Endometrium (tissue), 2 donors: ENCODE results near the gene SIL1.

ENCODE experiments used
- FAIRE-seq: peaks from 2 replicates; lab custom pipeline; 2012; peaks lifted over from hg19 to GRCh38; lab: Jason Lieb, UNC
- donor health status: control.
- donor health status: control.

The SIL1 gene

DNA sequence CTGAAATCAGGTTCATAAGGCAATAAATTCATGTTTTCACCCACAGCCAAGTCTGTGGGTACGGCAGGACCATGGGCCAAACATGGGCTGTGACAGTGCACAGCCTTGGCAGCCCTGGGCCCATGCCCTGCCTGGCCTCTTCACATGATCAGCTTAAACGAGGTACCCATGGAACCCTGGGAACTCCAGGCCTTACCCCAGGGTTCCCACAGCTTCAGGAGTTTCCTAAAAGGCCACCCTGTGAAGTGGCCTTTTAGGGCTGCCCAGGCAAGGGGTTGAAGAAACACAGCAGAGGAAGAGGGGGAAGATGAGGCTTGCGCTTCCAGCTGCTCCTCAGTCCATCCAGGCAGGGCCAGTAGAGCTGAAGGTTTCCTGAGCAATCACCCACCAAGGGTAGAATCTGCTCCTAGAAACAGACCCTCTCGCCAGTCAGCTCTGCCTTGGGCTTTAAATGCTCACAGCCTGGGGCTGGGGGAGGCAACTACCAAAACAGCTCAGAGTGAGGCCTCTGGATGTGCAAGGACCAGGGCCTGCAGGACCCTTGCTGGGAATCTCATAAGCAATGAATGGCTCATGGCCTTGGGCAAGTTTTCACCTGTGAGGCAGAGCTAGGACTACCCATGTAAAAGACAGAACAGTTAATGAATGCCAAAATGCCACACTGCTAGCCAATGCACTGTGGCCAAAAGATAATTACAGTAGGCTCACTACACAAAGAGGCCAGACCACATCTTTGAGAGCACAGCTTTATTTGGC is 243.7 kb downstream of the SIL1 start:
- FAIRE-seq, result no peak

DNA sequence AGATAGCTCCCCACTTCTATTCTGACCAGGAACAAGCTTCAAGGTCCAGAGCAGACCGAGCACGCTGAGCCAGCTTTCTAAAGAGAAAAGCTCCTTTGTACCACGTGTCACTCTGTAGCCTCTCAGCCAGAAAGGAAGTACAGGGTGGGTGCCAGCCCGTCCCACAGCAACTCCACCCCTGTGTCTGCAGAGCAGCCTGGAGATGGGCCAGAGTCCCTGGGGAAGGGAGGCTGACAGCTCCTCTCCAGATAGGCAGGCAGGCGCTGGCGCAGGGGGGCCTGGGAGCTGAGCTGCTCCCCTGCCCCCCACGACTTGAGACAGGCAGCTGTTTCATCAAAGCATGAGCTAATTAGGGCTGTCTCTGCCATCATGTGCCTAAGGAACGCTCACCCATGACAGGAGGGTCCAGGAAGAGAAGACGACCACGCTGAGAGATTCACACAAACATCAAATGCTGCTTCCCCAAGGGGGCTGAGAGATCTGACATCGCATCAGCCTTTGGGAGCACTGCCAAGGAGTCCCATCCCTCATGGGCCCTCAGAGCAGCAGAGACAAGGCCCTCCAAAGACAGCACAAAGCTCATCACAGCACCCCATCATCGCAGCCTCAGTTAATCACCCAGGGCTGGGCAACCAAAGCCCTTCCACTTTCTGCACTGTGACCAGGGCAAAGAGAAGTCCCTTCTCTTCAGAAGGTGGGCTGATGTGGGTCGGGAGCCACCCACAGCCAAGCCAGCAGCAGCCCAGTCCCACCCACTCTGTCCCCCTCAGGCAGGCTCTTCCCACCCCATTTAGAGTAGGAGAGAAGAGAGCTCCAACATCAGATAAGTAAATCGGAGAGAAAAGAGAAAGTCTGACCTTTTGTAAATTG is 244.5 kb downstream of the SIL1 start:
- no peak for FAIRE-seq

DNA sequence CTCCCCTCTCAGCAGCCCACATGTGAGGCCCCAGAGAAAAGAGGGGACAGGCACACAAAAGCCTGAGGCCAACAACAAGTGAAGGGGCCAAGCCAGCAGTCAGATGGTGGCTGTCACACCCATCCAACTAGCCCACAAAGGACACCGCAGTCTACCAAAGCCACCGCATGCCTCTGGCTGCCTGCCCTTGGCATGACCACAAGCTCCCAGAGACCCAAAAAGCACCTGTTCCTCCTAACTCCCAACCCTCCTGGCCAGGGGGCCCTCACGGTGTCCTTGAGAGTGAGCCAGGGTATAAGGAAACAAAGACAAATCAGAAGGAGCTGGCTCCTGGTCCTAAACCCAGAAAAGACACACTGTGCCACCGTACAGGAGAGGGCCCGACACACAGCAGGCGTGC is 245.2 kb downstream of the SIL1 start:
- no peak for FAIRE-seq

DNA sequence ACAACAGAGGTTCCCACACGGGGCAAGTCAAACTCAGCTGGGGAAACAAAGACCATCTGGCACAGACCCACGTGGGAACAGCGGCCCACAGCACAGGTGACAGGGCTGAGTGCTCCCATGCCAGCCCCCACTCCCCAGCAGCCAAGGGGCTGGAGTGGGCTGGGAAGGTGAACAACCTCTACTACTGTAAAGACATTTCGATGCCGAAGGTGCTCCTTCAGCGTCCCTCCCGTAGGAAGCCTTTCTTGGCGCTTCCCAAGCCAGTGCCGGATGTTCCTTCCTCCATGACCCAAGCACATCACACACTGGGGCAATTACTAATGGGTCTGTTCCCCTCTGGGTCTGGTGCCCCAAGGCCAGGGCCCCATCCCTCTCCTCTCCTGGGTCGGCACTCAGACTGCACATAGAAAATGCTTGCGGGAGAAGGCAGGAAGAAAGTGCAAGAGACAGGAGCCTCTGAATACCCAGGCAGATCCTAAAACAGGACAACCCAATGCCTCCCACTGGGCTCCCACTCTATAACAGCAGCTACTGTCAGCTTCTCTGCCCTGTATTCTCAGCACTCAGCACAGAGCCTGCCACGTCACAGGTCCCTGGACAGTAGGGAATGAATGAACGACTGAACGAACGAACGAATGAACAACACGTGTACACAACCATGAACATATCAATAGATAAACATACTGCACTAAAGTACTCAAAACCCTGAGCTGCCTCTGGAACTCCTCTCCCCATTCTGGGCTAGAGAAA is 246.0 kb downstream of the SIL1 start:
- no peak for FAIRE-seq

DNA sequence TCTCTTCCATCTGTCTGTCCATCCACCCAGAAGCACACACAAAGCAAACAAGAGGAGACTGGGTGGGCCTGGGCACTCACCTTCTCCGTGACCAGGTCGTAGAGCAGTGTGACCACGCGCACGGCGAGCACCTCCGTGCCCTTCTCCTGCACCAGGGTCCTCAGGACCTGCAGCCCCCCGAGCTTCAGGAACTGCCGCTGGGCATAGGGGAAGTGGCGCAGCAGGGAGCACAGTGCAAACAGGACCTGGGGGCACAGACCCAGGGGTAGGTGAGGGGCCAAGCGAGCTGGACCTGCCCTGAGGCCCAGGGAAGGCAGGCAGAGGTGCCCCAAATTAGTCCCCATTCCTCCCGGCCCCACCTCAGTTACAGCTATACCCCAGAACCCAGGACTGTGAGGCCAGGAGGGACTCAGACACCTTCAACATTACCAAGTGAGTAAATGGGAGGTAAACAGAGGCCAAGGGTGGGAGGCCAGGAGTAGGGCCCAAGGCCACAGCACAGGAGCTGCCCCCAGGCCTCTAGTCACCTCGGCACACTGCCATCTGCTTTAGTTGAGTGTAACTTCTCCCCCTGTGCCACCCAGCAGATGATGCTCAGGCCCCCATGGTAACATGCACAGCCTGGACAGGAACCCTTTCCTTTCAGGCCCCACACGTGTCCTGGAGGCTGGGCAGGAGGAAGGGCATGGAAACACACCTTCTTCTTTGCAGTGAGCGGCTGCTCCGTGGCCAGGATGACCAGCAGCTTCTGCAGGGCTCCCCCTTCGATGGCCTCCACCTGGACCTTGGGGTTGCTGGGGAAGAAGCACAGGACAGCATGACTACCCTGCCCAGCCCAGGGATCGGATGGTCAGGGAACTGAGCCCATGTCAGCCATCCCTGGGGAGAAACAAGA is 246.8 kb downstream of the SIL1 start:
- FAIRE-seq, result no peak

DNA sequence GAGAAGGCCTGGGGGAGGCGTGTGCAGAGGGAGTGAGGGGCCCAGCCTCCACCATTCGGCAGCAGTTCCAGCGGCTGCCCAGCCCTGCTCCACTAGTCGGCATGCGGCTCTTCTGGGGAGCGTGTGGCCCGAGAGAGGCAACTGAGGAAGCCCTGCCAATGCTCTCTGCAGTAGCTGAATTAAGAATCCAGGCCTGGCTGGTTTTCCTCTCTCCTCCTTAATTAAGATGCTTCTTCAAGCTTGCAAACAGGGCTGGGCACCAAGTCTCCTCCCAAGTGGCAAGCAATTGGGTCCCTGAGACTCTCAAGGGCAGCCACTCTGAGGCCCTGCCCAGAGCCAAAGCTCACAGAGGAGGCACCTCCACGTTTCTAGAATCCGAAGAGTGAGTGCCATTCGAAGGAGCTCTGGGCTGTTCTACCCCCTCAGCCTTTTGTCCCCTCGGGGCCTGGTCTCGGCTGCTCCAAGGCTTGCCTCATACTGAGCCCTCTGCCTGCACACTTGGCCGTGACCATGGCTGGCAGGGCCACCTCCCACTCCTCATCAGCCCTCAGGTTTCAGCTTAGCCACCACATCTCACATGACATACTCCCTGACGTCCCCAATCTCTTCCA is 247.6 kb downstream of the SIL1 start:
- no peak for FAIRE-seq

DNA sequence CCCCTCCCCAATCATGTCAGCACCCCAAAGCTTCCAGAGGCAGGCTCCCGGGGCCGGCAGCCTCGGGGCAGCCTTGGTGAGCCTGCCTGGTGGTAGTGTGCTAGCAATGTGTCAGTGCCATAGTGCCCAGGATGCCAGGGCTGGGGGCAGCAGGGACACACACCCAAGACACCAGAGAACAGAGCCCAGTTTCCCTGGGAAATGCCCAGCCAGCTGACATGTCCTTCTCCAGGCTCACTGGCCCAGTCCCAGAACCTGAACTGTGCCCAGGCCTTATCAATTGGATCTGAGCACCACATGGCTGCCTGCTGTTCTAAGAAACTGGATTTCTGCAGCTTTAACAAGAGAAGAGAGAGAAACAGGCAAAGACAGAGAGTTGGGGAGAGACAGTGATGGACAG is 248.2 kb downstream of the SIL1 start:
- no peak for FAIRE-seq

DNA sequence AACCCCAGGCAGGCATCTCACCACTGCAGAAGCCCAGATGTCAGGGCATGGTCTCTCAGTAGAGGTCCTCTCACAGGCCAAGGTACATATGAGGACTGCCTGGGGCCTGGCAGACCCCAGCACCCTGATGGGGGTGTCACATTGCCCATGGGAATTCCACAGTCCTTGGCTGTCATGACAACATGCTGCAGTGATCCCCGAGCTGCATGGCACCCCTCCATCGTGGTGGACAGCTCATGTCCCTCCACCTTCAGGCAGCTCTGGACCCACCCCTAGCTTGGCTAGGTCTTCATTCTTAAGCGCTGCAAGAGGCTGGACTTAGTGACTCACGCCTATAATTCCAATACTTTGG is 249.0 kb downstream of the SIL1 start:
- FAIRE-seq, result no peak

DNA sequence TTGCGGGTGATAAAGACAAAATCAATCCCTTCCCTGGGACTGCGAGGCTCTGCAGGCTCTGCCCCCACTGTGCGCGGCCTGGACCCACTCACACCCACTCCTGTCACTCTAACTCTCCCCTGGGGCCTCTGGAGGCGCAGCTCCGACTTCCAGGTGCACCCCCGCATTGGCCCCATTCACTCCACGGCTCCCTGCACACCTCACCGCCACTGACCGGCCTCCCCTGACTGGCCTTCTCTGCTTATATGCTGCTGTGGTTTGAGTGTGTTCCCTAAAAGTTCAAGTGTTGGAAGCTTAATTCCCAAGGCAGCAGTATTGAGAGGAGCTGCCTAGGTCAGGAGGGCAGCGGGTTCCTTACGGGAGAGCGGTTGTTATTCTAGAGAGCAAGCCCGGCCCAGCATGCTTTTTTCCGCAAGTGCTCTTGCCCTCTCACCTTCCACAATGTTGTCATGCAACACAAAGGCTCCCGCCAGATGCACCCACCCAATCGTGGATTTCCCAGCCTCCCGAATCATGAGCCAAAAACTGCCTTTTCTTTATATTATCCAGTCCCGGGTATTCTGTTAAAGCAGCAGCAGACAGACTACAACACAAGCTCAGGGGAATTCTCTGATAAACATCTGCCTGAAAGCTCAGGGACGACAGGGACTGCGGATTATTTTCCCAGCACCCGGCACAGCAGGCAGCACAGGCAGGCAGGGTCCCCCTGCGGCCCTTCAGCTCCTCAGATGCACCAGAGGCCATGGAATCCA is 249.5 kb downstream of the SIL1 start:
- FAIRE-seq, result no peak

DNA sequence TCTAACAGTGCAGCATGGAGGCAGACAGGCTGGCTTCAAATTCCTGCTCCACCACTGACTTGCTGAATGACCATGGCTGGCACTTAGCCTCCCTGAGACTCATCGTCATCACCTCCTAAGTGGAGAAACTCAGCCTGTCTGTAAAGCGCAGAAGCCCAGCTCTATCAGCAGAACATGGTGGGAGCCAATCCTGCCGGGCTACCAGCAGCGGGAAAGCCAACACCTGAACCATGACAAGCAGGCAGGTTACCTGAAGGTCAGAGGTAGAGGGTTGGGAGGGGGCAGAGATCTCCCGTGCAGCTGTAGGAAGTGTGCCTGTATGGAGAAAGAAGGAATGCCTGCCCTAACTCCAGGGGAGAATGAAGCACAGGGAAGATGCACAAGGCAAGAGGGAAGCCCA is 250.4 kb downstream of the SIL1 start:
- FAIRE-seq, result no peak

DNA sequence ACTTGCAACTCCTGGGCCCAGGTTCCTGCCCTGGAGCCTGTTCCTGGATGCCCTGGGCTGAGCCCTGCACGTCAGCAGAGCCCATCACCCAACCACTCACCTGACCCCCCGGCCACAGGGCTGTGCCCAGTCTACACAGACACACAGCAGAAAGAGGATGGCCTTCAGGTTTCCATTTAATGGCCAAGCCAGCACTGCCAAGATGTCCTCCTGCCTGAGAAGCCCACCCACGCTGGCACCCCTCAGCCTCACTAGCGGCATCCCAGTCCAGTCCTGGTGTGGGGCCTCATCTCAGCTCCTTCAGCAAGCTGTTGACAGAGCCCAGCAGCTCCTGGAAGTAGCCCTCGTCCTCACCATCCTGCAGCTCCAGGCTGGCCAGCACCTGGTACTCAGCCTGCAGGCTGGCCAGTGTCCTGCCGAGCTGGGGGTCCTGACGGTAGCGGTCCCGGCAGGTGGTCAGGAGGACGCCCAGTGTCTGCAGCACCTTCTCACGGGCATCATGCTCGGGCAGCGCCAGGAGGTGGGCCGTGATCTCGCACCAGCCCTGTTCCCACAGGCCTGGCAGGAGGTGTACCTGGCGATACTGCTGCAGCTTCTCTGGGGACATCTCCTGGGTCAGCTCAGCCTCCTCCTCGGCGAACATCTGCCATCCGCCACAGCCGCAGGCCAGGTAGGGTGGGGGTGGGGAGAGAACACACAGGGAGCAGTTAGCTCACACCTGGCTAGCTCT is 251.2 kb downstream of the SIL1 start:
- FAIRE-seq, result no peak

DNA sequence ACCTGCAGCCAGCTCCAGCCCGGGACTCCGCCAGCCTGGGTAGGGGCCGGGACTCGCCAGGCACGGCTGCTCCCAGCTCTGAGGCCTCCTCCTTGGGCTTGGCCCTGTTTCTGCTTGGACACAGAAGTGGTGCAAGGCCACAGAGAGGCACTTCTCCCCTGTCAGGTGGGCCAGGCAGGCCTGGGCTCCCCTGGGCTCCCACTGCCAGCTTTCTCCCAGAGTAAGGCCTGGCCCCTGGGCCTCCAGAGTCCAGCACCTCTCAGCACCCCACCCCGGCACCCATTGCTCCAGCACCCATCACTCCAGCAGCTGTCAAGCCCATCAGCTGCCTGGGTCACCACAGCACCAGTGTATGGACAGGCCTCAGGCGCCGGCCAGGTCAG is 251.9 kb downstream of the SIL1 start:
- no peak for FAIRE-seq

DNA sequence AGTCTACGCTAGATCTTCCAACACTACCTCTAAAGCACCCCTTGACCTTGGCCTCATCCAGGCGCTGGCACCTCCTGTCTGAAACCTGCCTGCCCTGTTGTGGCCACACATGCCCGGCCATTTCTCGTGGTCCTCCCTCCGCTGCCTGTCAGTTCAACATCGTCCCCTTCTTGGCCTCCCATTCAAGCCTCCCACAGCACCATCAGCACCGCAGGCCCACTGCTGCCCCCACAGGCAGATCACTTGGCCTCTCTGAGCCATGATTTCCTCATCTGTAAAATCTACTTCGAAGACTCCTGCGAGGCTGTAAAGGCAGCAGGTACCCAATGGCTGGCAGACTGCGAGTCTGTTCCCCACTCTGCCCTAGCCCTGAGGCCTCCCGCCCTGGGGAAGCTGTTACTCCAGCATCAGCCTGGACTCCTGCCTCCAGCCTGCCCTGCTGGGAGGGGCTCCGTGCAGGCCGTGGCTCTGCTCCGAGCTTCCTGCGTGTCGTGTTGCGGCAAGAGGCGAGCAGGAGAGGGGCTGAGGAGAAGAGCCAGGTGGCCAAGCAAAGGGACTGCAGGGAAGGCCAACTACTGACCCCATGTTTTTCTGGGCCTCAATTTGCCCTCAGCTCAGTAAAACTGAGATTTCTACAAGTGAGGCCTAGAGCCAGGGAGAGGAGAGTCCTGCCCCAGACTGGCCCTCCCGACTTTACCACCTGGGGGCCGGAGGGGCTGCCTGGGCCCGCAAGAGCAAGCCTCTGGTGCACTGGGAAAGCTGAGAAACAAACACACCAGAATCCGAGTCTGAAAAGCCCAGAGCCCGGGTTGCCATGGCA is 252.5 kb downstream of the SIL1 start:
- FAIRE-seq, result no peak

DNA sequence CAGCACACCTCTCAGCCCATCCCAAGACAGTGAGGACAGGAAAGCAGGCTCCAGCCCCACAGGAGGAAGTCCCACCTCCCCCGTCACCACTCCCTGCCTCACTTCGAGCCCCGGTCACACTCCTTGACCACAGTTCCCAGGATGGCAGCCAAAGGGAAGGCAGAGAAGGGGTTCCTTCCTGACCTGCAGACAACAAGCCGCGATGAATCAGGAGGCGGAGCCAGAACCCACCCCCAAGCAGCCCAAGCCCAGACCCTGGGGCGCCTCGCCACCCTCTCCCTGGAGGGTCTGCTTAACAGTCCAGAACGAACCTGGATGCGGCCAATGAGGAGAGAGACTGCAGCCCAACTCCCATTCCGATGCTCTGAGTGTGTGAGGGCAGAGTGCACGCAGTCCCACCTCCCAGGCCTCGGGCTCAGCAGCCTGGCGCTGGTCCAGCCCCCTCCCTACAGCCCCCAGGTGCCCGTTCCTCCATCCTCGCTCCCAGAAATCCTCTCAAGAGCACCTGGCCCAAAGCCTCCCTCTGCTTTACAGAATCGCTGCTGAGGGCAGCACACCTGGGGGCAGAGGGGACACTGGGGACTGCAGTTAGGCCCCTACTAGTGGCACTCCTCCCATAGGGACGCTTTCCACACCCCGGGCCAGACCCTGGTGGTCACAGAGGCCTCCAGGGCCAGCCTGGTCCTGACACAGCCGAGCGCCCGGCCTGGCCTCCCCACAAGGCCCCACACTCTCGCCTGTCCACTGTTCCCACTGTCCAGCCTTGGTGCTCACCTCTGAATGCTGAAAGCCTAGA is 253.4 kb downstream of the SIL1 start:
- FAIRE-seq, result no peak

DNA sequence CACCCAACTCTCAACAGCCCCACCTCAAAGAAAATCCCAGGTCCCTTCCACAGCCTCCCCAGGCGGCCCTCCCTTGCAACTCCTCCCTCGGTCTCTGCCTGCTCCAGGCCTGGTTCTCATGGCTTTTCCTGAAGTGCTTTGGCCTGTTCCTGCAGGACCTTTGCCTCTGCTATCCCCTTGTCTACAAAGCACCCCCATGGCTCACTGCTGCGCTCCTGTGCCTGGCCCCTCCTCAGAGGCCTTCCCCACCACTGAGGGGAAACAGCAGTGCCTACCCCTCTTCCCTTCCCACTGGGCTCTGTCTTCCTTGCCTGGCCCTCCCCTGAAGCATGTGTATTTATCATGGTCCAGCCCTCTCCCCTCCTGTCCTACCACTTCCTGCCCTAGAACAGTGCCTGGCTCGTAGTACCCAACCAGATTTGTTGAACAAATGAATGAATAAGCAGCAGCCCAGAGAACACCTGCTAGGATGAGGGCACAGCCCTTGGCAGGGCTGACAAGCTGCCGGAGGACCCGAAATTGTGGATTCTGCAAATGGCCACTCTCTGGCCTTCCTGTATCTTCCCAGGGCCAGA is 254.5 kb downstream of the SIL1 start:
- no peak for FAIRE-seq

DNA sequence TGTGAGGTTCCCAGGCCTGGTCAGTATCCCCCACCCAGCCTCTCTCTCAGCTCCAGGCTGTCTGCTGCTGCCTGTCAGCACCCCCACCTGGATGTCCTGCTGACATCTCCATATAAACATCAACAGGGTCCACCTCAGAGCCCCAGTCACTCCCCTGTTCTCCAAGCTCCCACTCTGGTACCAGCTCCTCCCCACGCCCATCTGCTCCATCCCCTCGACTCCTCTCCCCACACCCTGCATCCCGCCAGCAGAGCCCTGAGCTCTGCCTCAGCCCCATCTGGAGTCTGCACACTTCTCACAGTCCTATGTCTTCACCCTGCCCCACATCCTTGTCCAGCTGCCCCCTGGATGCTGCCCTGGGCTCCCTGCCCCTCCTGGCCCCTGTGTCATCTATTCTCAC is 255.3 kb downstream of the SIL1 start:
- FAIRE-seq, result no peak

DNA sequence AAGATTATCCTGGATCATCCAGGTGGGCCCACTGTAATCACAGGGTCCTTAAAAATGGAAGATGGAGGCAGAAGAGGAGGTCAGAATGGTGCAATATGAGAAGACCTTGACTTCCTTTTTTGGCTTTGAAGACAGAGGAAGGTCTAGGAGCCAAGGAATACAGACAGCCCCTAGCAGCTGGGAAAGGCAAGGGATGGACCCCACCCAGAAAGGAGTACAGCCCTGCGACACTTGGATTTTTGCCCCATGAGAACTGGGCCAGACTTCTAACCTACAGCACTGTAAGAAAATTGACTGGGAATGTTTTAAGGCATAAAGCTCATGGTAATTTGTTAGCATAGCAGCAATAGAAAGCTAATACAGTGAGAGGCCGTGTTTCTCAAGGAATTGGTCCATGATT is 256.1 kb downstream of the SIL1 start:
- no peak for FAIRE-seq

DNA sequence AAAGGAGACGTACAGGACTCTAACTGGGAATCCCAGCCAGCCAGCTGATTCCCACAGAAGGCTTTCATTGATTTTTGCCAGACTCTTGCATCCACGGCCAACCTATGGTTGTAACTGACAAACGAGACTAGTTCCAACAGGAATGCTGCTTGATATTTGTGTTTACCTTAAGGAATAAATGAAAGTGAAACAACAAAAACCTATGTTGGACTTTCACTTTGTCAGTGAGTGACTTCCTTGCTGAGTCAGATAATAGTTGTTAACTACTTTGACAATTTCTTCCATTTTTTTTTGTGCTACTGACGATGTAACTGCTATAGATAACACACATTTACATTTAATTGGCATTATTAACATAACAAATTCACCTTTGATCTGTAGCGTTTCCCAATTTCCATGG is 259.6 kb downstream of the SIL1 start:
- no peak for FAIRE-seq
